ENCODE data around the gene TOMM20.
A peak's percentile ranks its signal among the peaks of the same experiment; 100 is the strongest.
"Not testable (repeated sequence)": the region's sequence is repeated elsewhere in the genome, so short reads cannot be mapped to it uniquely, and the experiment has no call there.

TOMM20 gene

GRCh38 chr1:235128456-235129328 is at the start of gene TOMM20:
TOMM20 (minus strand) TSS chr1:235128837; CDS start chr1:235128715, 122 bp downstream.
- peak; percentile 97 for DNase-seq

GRCh38 chr1:235176486-235176885 is 47.8 kb upstream of the TOMM20 start:
- no peak for DNase-seq

DNA sequence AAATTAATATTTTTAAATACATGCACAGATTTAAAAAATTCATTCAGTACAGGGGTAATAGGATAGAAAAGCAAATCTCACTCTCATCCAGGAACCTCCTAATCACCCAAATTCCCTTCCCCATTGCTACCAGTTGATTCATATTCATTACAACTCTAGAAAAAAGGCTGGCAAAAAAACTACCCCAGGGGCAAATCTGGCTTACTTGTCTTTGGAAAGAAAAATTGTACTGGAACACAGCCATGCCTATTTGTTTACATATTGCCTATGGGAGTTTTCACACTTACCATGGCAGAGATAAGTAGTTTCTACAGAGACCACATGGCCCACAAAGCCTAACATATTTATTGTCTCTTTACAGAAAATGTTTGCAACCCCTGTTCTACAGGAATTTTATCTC is 41.3 kb upstream of the TOMM20 start:
- DNase-seq = no peak

GRCh38 chr1:235168375-235168774 is 39.7 kb upstream of the TOMM20 start:
- DNase-seq = no peak

DNA sequence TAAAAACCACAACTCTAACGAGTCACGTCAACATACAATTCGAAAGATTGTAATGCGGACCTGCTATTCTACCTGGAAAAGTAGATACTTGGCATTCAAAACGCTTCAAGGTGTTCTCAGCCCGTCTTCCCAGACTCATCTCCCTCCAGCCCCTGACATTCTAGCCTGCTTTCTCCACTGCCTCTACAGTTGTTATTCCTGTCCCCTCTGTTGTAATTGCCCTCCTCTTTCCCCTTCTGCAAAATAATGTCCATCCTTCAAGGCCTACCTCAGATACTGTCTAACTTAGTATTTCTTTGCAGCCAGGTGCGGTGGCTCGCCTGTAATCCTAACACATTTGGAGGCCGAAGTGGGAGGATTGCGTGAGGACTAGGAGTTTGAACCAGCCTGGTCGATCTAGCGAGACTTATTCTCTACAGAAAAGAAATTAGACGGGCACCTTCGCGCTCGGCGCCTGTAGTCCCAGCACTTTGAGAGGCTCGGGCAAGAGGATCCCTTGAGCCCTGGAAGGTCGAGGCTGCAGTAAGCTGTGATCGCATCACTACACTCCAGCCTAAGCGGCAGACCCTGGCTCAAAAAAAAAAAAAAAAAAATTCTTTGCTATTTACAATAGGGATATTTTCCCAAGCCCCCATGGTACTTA is 33.2 kb upstream of the TOMM20 start:
- no peak for DNase-seq

DNA sequence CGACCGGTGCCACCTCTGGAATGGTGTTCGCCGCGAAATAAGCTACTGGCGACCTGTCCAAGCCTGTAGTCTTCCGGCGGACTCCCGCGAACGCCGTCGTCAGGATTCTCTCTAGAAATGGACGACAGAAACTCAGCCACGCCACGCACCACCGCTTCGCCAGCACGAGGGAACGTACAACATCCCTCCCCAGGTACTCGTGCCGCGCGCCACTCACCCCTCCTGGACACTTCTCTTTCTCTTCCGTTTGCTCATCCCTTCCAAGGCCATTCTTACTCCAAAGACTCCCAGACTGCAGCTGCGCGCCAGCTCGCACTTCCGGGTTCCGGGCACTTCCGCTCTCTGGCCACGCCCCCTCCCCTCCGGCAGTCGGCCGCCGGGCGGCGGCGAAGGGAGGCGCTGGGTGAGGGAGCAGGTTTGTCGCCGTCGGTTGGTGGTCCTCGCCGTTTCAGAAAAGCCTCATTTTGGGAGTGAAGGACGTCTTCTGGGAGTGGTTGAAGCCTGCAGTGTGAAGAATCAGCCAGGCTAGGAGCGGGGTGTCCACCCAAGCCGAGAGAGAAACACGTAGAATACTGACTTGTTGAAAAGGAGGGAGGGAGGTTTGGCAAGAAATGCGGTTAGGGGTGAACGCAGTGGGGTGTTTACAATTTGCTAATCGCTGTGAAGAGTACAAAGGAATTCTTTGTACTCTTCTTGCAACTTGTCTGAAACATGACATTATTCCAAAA is 32.5 kb upstream of the TOMM20 start, which contains the start of gene RBM34:
RBM34 (minus strand) TSS at position 294 of the 728 bp plus-strand sequence; CDS start at position 270, 24 bp downstream.
- peak; percentile 88 for DNase-seq

DNA sequence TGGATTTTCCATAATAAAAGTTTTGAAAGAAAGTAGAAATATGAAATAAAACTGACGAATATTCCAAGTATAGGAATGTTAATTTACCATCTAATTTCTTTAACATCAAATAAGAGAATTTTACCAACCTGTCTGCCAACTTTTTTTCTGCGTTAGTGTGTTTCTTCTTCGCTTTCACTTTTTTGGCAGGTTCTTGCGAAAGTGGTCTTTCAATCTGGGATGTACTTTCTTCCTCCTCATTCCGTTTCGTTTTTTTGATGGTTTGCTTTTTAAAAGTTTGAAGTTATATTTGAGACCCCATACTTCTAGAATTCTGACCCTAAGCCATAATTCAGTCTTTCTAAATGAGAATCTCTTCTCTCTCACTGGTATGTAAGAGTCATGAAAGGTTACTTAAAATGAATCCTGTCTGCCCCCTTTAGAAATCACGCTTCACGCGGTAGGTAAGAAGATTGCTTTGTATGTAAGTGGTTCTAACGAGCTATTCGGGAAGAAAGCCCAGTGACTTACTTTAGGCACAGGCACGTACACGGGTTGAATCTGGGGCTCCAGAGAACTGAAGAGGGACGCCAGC is 31.8 kb upstream of the TOMM20 start:
- DNase-seq = peak; percentile 80

DNA sequence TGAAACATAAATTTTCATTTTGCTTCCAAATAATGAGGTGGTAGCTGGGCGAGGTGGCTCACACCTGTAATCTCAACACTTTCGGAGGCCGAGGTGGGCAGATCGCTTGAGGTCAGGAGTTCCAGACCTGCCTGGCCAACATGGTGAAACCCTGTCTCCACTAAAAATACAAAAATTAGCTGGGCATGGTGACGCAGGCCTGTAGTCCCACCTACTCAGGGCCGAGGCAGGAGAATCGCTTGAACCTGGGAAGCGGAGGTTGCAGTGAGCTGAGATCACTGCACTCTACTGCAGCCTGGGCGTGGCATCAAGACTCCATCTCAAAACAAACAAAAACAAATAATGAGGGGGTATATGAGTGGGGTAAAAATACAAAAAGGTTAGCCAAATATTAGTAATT is 31.3 kb upstream of the TOMM20 start:
- not testable (repeated sequence) for DNase-seq

GRCh38 chr1:235159284-235159683 is 30.6 kb upstream of the TOMM20 start:
- DNase-seq = not testable (repeated sequence)

GRCh38 chr1:235158680-235159079 is 30.0 kb upstream of the TOMM20 start:
- DNase-seq = no peak

DNA sequence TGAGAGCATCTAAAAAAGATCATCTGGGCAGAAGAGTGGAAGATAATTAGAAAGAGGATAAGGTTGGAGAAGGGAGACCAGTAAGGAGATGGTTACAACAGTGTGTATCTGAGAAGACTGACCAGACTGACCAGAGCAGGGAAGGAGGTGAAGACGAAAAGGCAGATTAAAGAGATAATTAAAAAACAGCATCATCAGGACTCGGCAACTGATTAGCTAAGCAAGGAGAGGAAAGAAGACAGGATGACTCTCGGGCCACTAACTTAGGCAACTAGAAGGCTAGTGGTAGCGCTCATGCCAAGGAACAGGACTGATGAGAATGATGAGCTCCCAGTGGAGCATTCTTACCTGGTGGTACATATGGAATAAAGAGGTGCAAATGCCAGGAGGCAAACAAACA is 28.5 kb upstream of the TOMM20 start:
- no peak for DNase-seq

DNA sequence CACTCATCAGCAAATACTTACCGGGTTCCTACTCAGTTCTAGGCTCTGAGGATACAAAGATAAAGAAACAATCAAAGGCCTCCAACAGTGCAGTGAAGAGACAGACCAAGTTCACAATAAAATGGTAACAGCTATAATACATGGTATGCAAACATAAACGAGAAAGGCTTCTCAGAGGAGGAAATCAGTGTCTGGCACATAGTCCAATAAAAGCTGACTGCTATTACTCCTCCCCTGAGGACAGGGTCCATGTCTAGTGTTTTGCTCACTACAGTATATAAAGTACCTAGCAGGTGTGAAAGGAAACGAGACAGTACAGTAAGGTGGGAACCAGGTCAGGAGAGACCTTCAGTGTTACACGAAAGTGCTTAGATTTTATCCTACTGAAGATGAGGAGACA is 28.1 kb upstream of the TOMM20 start:
- no peak for DNase-seq

GRCh38 chr1:235156265-235156664 is 27.6 kb upstream of the TOMM20 start:
- no peak for DNase-seq

- no peak for DNase-seq
These were observed 23.6 kb upstream of the TOMM20 start for GRCh38 chr1:235152235-235152634.

GRCh38 chr1:235151033-235151432 is 22.4 kb upstream of the TOMM20 start:
- no peak for DNase-seq

DNA sequence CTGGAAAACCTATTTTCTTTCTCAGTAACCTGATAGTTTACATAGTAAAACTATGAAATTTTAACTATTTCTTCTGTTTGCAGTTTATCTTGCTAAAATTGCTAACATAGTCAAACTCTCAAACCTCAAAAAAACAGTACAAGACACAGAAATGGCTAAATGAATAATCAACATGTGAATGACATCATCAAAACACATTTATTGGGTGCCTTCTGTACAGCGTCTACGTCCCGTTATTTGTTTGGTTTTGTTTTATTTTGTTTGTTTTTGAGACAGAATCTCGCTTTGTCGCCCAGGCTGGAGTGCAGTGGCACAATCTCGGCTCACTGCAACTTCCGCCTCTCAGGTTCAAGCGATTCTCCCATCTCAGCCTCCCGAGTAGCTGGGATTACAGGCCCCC is 21.2 kb upstream of the TOMM20 start:
- DNase-seq = no peak

- DNase-seq = no peak
These were observed 18.6 kb upstream of the TOMM20 start for GRCh38 chr1:235147269-235147668.

GRCh38 chr1:235145639-235146038 is 17.0 kb upstream of the TOMM20 start:
- no peak for DNase-seq

GRCh38 chr1:235142991-235143390 is 14.4 kb upstream of the TOMM20 start:
- DNase-seq = no peak

DNA sequence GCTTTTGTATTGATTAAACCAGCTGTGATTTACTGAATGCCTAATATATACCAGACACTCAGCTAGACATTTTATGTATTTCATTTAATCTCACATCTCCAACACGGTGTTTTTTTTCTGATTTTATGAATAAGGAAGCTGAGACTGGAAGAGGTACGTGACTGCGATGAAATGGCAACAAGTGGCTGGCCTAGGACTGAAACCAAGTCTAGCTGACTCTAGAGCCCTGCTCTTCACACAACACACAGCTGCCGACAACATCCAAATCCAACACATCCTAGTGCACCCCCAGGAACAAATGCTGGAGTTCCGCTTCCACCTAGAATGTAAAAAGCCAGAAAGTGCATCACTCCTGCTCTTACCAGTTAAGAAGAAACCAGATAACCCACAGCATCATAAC is 10.7 kb upstream of the TOMM20 start:
- no peak for DNase-seq

DNA sequence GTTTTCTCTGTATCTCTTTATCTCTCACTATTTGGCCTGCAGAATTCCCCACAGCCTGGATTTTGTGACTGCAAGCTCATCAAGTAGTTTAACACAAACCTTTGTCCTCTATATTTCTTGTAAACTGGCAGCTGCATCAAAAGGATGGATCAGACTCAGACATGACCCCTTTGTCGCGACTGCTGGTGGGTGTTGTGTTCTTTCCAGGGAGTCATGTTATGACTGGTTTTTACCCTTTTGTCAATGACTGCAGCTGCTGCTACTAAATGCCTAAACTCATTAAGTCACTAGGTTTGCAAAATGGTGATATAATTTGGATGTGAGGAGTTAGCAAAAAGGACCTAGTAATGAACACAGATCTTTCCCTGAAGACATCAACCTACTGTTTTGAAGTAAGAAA is 10.2 kb upstream of the TOMM20 start:
- DNase-seq = no peak

- no peak for DNase-seq
These were observed 7.5 kb upstream of the TOMM20 start for GRCh38 chr1:235136111-235136510.

DNA sequence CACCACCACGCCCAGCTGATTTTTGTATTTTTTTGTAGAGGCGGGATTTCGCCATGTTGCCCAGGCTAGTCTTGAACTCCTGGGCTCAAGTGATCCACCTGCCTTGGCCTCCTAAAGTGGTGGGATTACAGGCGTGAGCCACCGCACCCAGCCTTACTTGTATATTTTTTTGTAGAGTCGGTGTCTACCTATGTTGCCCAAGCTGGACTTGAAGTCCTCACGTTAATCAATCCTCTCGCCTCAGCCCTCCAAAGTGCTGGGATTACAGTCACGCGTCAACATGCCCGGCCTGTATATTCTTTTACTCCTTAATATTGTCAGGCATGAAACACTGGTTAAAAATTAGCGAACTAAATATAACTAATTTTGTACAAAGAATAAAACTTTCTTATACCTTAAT is 5.5 kb upstream of the TOMM20 start:
- DNase-seq = no peak

All from kidney glomerular epithelial cell (primary cell).